ENCODE measurements around the gene SSTR1.

The SSTR1 gene

GRCh38 chr14:38243696-38244240 lies 36.1 kb downstream of the SSTR1 start:
- DNase-seq: no peak

- no peak for DNase-seq
These were observed 40.8 kb downstream of the SSTR1 start for GRCh38 chr14:38248321-38249028.

DNA sequence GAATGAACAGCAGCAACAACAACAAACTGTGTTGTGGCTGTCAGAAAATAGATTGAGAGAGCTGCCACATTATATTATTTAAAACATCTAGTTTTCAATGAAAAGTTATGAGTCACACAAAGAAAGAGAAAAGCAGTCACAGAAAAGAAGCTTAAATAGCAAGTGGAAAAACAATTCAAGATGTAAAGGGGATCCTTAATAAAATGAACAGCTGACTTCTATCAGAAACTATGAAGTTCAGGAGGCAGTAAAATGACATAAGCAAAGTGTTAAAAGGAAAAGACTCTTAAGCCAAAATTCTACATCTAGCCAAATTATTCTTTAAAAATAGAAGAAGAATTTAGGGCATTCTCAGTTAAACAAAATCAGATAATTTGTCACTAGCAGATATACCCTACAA lies 42.6 kb downstream of the SSTR1 start:
- no peak for DNase-seq

DNA sequence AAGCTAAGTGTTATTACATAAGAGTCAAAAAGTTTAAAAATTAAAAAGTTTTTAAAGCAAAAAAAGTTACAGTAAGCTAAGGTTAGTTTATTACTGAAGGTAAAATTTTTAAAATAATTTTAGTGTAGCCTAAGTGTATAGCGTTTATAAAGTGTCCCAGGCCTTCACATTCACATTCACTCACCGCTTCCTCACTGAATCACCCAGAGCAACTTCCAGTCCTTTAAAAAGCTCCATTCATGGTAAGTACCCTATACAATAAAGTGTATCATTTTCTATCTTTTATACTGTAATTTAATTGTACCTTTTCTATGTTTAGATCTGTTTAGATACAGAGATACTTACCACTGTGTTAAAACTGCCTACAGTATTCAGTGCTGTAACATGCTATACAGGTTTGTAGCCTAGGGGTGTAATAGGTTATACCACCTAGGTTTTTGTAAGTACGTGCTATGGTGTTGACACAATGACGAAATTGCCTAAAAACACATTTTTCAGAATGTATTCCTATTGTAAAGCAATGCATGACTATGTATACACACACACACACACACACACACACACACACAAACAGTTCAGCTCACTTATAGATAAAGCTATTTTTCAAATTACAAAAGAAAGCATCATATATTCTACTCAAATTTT lies 44.5 kb downstream of the SSTR1 start:
- no peak for DNase-seq

DNA sequence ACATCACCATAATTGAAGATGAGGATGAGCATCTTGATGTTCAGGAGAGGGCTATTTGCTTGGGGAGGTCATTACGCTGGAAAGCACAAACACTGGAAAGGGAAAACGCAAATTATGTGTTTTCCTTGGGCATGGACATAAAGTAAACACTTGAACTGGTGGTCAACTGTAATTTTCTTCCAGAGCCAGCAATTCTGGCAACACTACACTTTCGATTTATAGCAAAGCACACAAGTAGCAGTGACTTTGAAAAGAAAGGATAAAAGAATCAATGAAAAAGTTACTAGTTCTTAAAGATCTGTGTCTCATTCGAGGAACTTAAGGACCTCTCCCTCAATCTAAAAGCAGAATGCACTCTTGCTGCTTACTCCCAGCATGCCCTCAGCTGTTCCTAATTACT lies 46.0 kb downstream of the SSTR1 start:
- DNase-seq: peak; percentile 14

DNA sequence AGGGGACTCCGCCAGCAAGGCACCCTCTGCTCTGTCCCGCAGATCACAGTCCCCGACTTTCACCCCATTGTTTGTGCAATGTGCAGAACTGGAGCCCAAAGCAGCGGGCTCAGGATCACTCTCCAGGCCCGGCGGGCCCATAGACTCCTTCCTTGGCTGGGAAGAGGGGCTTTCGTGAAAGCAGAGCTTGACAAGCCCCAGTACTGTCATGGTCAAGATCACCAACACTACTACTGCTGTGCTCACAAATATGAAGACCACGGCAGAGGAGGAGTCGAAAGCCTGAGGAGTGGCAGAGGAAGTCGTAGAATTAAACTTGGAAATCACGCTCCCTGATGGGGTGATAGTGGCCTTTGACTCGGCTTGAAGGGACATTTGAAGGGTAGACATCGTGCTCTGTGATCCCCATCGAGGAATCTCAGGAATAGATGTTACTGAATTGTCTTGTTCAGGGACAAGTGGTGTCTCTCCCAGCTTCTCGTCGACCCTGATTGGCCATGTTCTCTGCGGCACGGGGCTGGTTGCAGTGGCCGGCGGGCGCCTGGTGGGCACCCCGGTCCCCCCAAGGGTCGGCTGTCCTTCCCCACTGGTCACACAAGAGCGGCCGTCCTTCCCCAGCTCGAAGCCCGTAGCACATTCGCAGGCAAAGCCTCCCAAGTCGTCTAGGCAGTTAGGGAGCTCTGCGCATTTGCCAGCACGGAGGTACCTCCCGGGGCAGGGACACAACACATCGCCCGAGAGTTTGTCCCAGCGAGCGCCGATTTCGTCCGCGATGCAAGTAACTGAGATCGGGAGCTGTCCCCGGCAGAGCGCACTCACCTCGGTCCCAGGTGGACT lies 47.1 kb downstream of the SSTR1 start:
- DNase-seq: no peak

GRCh38 chr14:38255408-38255672 lies 47.6 kb downstream of the SSTR1 start:
- DNase-seq: no peak

GRCh38 chr14:38255673-38256532 lies 48.2 kb downstream of the SSTR1 start, which contains the start of gene CLEC14A:
Gene CLEC14A (minus strand): TSS chr14:38256093. CDS start chr14:38256022, 71 bp downstream.
- DNase-seq: no peak

GRCh38 chr14:38256533-38256840 lies 48.8 kb downstream of the SSTR1 start:
- no peak for DNase-seq

DNA sequence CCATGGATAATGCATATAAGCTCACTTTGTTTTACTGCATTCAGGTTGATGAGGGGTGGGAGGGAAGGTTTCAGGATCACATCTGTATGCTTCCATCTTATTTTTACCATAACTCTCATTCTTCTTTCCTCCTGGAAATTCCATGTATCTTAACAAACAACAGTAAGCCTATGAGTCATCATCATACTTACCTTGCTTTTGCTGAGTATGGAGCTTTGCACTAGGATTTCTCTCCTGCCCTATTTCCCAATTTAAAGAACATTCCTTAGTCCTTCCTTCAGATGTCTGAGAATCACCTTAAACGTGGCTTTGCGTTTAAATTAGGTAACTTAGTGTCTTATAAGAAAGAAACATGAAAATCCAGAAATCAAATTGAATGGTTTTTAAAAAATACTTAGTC lies 49.8 kb downstream of the SSTR1 start:
- DNase-seq: no peak

GRCh38 chr14:38261620-38262019 lies 53.9 kb downstream of the SSTR1 start:
- no peak for DNase-seq
